BE2C (cell line): ENCODE results near the gene TOP3B.

Source experiments
- DNase-seq: peaks from one replicate; pipeline ENCODE4 v3.0.0-alpha.2; 2020
- H3K27me3 ChIP-seq: fragments of 250-450 bp; sonication (Bioruptor Pico); 2 replicates; pipeline ENCODE4 v1.5.1; 2020; ENCODE audit warnings: mild to moderate bottlenecking
- H3K36me3 ChIP-seq: fragments of 250-450 bp; sonication (Bioruptor Pico); 2 replicates; pipeline ENCODE4 v1.5.1; 2020; ENCODE audit warnings: mild to moderate bottlenecking
- H3K4me1 ChIP-seq: fragments of 250-450 bp; sonication (Bioruptor Pico); 2 replicates; pipeline ENCODE4 v1.5.1; 2020
- H3K4me3 ChIP-seq: 2 replicates; pipeline ENCODE4 v1.5.1; 2011; ENCODE audit warnings: low read depth, low read length
- H3K9me3 ChIP-seq: fragments of 250-450 bp; sonication (Bioruptor Pico); 2 replicates; pipeline ENCODE4 v1.5.1; 2020
- TF ChIP-seq, protein P1 (sequence below): IDR thresholded peaks from 2 replicates; pipeline ENCODE4 v1.5.1; 2012; ENCODE audit warnings: mild to moderate bottlenecking, low read depth, low read length

TOP3B gene

DNA sequence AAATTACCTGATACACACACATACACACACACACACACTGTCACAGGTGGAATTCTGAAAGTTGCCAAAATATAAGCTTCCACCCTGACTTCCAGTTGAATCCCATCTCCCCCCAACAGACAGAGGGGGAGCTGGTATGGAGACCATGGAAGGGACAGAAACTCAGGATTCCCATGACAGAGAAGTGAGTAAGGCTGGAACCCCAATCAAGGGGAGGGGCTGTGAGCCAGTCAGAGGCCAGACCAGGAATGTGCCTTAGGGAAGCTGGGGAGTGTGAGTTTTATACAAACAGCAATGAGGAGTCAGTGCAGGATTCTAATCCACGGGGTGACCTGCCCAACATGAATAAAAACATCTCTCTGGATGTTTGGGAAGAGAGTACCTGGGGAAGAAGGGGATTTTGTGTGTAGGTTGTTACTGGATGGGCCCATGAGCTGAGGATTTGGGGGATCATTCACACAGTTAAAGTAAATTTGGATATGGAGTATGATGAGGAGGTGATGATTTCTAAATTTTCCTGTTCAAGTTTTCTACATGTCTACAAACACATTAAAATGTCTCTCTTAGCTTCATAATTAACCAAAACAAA lies 38.7 kb upstream of the TOP3B start:
- no peaks in the 10 kb centered on the region for H3K36me3 ChIP-seq
- H3K27me3 ChIP-seq = no peaks in the 10 kb centered on the region
- DNase-seq = no peak
- no peaks in the 10 kb centered on the region for H3K4me1 ChIP-seq
- TF ChIP-seq, protein P1, sequence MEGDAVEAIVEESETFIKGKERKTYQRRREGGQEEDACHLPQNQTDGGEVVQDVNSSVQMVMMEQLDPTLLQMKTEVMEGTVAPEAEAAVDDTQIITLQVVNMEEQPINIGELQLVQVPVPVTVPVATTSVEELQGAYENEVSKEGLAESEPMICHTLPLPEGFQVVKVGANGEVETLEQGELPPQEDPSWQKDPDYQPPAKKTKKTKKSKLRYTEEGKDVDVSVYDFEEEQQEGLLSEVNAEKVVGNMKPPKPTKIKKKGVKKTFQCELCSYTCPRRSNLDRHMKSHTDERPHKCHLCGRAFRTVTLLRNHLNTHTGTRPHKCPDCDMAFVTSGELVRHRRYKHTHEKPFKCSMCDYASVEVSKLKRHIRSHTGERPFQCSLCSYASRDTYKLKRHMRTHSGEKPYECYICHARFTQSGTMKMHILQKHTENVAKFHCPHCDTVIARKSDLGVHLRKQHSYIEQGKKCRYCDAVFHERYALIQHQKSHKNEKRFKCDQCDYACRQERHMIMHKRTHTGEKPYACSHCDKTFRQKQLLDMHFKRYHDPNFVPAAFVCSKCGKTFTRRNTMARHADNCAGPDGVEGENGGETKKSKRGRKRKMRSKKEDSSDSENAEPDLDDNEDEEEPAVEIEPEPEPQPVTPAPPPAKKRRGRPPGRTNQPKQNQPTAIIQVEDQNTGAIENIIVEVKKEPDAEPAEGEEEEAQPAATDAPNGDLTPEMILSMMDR = no peak
- H3K9me3 ChIP-seq = no peaks in the 10 kb centered on the region
- no peak overlapping the region for H3K4me3 ChIP-seq

DNA sequence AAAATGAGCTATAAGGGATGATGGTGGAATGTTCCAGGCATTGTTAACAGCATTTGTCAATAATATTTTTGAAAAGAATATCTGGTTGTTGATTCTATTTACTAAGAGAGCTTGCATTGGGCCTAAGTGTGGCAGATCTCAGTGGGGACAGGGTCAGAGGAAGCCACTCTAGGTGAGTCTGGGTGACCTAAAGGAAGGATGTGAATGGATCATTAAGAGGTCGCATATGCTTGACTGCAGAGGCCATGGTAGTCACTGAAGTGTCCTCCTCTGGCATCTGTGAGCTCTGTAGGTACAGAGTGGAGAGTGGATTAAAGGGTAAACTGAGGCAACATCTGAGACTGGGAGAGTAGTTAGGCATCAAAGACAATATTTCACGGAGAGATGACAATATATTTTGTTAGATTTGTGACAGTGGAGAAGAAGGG lies 37.9 kb upstream of the TOP3B start:
- no peaks in the 10 kb centered on the region for H3K36me3 ChIP-seq
- H3K27me3 ChIP-seq = peaks cover 6% of the 10 kb centered on the region; the same call in 1 of the 2 replicates
- H3K9me3 ChIP-seq = no peaks in the 10 kb centered on the region
- no peaks in the 10 kb centered on the region for H3K4me1 ChIP-seq
- TF ChIP-seq, protein P1 = no peak
- no peak for DNase-seq
- no peak overlapping the region for H3K4me3 ChIP-seq

DNA sequence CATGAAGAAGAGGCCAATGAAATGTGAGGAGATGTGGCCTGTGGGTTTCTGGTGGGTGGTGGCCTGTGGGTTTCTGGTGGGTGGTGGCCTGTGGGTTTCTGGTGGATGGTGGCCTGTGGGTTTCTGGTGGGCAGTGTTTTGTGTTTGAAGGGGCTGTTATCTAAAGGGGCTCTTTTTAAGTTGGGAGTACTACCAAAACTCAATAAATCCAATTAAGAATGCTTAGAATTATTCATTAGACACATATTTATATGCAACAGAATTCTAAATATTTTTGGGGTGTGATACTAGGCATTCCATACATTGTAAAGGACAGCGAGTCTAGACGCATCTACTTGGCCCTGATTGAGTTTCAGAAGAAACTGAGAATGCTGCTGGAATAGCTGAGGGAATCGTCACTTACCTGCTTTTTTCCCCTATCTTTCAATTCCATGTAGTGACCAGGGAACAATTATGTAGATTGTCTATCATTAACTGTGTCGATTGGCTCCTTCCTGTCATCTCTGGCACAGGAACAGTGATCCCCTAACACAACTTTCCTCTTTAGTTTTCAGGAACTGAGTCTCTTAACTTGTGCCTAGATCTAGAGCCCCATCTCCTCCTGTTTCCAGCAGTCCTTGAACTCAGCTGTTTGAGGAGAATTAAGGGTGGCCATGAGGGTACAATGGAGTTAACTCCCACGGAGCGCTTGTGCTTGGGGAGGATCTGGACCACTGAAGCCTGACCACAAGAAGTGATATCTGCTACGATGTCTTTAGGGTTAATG lies 37.3 kb upstream of the TOP3B start:
- peaks cover 6% of the 10 kb centered on the region; the same call in 1 of the 2 replicates for H3K27me3 ChIP-seq
- H3K9me3 ChIP-seq = no peaks in the 10 kb centered on the region
- H3K4me3 ChIP-seq = no peak overlapping the region
- TF ChIP-seq, protein P1 = no peak
- no peak for DNase-seq
- no peaks in the 10 kb centered on the region for H3K36me3 ChIP-seq
- no peaks in the 10 kb centered on the region for H3K4me1 ChIP-seq

DNA sequence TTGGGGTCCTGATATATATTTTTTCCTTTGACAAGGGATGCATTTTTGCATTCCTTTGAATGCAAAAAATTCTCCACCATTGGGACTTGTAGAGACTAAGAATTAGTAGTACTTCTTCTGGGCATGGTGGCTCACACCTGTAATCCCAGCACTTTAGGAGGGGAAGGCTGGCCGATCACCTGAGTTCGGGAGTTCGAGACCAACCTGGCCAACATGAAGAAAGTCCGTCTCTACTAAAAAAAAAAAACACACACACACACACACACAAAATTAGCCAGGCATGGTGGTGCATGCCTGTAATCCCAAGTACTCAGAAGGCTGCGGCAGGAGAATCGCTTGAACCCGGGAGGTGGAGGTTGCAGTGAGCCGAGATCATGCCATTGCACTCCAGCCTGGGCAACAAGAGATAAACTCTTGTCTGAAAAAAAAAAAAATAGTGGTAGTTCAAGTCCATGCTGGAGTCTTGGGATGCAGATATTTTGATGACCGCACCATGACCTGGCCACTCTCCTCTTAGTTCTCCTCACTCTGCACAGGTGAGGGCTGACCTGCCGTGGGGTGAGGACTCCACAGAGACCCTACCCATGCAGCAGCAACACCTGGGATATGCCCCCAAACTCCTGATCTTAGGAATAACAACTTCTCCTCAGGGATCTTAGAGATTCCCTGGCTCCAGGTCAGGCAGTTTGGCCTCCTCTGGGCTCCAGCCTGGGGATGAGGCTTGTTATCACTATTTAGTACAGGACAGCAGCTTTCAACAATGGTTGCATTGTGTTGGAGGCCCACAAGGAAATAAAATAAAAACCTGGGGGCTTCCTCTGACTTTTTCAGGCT lies 36.5 kb upstream of the TOP3B start:
- H3K4me3 ChIP-seq = no peak overlapping the region
- no peaks in the 10 kb centered on the region for H3K9me3 ChIP-seq
- H3K4me1 ChIP-seq = no peaks in the 10 kb centered on the region
- TF ChIP-seq, protein P1 = no peak
- no peaks in the 10 kb centered on the region for H3K36me3 ChIP-seq
- no peak for DNase-seq
- peaks cover 6% of the 10 kb centered on the region; the same call in 1 of the 2 replicates for H3K27me3 ChIP-seq

DNA sequence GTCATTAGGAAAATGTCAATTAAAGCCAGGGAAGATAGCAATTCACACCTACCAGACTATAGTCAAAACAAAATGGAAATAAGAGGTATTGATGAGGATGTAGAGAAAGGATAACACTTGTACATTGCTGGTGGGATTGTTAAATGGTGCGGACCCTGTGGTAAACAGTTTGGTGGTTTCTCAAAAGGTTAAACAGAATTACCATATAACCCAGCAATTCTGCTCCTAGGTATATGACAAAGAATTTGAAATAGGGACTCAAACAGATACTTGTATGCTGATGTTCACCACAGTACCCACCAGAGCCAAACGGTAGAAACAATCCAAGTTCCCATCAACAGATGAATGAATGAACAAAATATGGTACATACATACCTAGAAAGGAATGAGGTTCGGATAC lies 33.0 kb upstream of the TOP3B start:
- no peaks in the 10 kb centered on the region for H3K4me1 ChIP-seq
- no peaks in the 10 kb centered on the region for H3K36me3 ChIP-seq
- no peaks in the 10 kb centered on the region for H3K9me3 ChIP-seq
- no peak overlapping the region for H3K4me3 ChIP-seq
- H3K27me3 ChIP-seq = peaks cover 12% of the 10 kb centered on the region; the same call in 1 of the 2 replicates
- no peak for DNase-seq
- TF ChIP-seq, protein P1 = no peak
